ENCODE data around the gene GSDME. TPM values are rescaled to one million over a fixed set of nuclear protein-coding genes. Genes with fewer than 3 reads are reported as not detected.
"Not testable (repeated sequence)": the region's sequence is repeated elsewhere in the genome, so short reads cannot be mapped to it uniquely, and the experiment has no call there.

Gene GSDME
- total RNA-seq, 1 donor from 2014 or later = 22.3 TPM

DNA sequence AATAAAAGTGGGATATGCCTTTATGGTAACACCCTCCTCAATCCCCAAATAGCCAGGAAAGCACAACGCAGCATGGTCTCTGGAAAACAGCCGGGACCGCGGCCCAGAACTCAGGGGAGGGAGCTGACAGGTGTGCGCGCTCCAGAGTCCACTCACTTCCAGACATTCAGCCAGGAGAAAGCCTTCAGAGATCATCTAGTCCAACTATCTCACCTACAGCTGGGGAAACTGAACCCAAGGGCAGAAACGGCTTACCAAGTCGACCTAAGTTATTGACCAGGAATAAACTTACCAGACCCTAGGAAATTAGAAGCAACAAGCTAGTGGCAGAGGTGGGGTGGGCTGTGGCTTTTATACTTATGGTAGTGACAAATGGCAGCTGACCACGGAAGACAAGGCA is 16.4 kb downstream of the GSDME start:
- TF ChIP-seq, protein P1, sequence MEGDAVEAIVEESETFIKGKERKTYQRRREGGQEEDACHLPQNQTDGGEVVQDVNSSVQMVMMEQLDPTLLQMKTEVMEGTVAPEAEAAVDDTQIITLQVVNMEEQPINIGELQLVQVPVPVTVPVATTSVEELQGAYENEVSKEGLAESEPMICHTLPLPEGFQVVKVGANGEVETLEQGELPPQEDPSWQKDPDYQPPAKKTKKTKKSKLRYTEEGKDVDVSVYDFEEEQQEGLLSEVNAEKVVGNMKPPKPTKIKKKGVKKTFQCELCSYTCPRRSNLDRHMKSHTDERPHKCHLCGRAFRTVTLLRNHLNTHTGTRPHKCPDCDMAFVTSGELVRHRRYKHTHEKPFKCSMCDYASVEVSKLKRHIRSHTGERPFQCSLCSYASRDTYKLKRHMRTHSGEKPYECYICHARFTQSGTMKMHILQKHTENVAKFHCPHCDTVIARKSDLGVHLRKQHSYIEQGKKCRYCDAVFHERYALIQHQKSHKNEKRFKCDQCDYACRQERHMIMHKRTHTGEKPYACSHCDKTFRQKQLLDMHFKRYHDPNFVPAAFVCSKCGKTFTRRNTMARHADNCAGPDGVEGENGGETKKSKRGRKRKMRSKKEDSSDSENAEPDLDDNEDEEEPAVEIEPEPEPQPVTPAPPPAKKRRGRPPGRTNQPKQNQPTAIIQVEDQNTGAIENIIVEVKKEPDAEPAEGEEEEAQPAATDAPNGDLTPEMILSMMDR (IDR thresholded peaks at IDR 0.05; ENCODE audit: unreplicated experiment) = no peak
- H3K9me3 Mint-ChIP-seq (ENCODE audit: low read depth) = peaks cover 26% of the 10 kb centered on the region
- no peak overlapping the region for H3K27ac Mint-ChIP-seq
- H3K4me3 Mint-ChIP-seq (ENCODE audit: low read depth) = no peak overlapping the region
- H3K27me3 Mint-ChIP-seq = no peaks in the 10 kb centered on the region
- no peak for DNase-seq (ENCODE audit: low spot score, unreplicated experiment)
- H3K4me1 Mint-ChIP-seq (ENCODE audit: low read depth) = peaks cover 11% of the 10 kb centered on the region
- peaks cover 31% of the 10 kb centered on the region for H3K36me3 Mint-ChIP-seq (ENCODE audit: insufficient read depth)

DNA sequence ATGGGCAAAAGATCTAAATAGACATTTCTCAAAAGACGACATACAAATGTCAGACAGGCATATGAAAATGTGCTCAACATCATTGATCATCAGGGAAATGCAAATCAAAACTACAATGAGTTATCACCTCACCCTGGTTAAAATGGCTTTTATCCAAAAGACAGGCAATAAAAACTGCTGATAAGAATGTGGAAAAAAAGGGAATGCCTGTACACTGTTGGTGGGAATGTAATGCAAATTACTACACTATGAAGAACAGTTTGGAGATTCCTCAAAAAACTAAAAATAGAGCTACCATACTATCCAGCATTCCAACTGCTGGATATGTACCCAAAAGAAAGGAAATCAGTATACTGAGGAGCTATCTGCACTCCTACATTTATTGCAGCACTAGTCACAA is 18.0 kb downstream of the GSDME start:
- Mint-ChIP-seq H3K9me3 (ENCODE audit: low read depth) (peaks cover 28% of the 10 kb centered on the region), H3K27me3 (no peaks in the 10 kb centered on the region), H3K27ac (no peak overlapping the region), H3K36me3 (ENCODE audit: insufficient read depth) (peaks cover 31% of the 10 kb centered on the region), H3K4me3 (ENCODE audit: low read depth) (no peak overlapping the region), H3K4me1 (ENCODE audit: low read depth) (peaks cover 3% of the 10 kb centered on the region)
- TF ChIP-seq, protein P1 (IDR thresholded peaks at IDR 0.05; ENCODE audit: unreplicated experiment) = no peak
- no peak for DNase-seq (ENCODE audit: low spot score, unreplicated experiment)

DNA sequence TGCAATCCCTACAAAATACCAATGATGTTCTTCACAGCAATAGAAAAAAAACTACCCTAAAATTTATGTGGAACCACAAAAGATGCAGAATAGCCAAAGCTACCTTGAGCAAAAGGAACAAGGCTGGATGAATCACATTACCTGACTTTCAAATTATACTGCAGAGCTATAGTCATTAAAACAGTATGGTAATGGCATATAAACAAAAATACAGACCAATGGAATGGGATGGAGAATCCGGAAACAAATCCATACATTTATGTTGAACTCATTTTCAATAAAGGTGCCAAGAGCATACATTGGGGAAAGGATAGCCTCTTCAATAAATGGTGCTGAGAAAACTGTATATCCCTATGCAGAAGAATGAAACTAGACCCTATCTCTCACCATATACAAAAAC is 18.7 kb downstream of the GSDME start:
- H3K4me3 Mint-ChIP-seq (ENCODE audit: low read depth) = no peak overlapping the region
- H3K9me3 Mint-ChIP-seq (ENCODE audit: low read depth) = peaks cover 28% of the 10 kb centered on the region
- TF ChIP-seq, protein P1 (IDR thresholded peaks at IDR 0.05; ENCODE audit: unreplicated experiment) = no peak
- peaks cover 2% of the 10 kb centered on the region for H3K4me1 Mint-ChIP-seq (ENCODE audit: low read depth)
- H3K27me3 Mint-ChIP-seq = no peaks in the 10 kb centered on the region
- no peak overlapping the region for H3K27ac Mint-ChIP-seq
- peaks cover 29% of the 10 kb centered on the region for H3K36me3 Mint-ChIP-seq (ENCODE audit: insufficient read depth)
- no peak for DNase-seq (ENCODE audit: low spot score, unreplicated experiment)

DNA sequence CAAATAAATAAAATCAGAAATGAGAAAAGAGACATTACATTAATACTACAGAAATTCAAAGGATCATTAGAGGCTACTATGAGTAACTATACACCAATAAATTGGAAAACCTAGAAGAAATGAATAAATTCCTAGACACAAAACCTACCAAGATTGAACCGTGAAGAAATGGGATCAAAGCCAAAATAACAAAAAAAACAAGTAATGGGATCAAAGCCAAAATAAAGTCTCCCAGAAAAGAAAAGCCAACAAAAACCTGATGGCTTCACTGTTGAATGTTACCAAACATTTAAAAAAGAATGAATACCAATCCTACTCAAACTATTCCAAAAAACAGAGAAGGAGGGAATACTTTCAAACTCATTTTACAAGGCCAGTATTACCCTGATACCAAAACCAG is 20.0 kb downstream of the GSDME start:
- Mint-ChIP-seq H3K9me3 (ENCODE audit: low read depth) (peaks cover 28% of the 10 kb centered on the region), H3K4me1 (ENCODE audit: low read depth) (peaks cover 2% of the 10 kb centered on the region), H3K4me3 (ENCODE audit: low read depth) (no peak overlapping the region), H3K27ac (no peak overlapping the region), H3K27me3 (no peaks in the 10 kb centered on the region), H3K36me3 (ENCODE audit: insufficient read depth) (peaks cover 28% of the 10 kb centered on the region)
- no peak for DNase-seq (ENCODE audit: low spot score, unreplicated experiment)
- TF ChIP-seq, protein P1 (IDR thresholded peaks at IDR 0.05; ENCODE audit: unreplicated experiment) = no peak

DNA sequence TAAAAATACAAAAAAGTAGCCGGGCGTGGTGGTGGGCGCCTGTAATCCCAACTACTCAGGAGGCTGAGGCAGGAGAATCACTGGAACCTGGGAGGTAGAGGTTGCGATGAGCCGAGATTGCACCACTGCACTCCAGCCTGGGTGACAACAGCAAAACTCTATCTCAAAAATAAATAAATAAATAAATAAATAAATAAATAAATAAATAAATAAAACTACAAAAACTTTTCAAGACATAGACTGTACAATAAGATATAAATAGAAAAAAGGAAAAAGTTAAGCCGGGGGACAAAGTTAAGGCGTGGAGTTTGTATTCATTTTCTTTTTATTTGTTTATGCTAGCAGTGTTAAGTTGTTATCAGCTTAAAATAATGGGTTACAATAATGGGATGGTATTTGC is 21.7 kb downstream of the GSDME start:
- H3K27me3 Mint-ChIP-seq; DNase-seq (ENCODE audit: low spot score, unreplicated experiment); H3K27ac Mint-ChIP-seq; H3K4me1 Mint-ChIP-seq (ENCODE audit: low read depth); H3K4me3 Mint-ChIP-seq (ENCODE audit: low read depth): not testable (repeated sequence)
- H3K9me3 Mint-ChIP-seq (ENCODE audit: low read depth) = peaks cover 28% of the 10 kb centered on the region
- peaks cover 27% of the 10 kb centered on the region for H3K36me3 Mint-ChIP-seq (ENCODE audit: insufficient read depth)

DNA sequence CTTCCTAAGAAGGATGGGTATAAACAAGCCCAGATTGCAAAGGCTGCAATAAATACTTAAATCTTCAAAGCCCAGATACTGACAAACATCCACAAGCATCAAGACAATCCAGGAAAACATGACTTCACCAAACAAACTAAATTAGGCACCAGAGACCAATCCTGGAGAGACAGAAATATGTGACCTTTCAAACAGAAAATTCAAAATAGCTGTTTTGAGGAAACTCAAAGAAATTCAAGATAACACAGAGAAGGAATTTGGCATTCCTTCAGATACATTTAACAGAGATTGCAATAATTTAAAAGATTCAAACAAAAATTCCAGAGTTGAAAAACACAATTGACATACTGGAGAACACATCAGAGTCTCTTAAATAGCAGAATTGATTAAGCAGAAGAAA is 23.0 kb downstream of the GSDME start:
- TF ChIP-seq, protein P1 (IDR thresholded peaks at IDR 0.05; ENCODE audit: unreplicated experiment) = no peak
- no peak for DNase-seq (ENCODE audit: low spot score, unreplicated experiment)
- Mint-ChIP-seq H3K36me3 (ENCODE audit: insufficient read depth) (peaks cover 24% of the 10 kb centered on the region), H3K4me1 (ENCODE audit: low read depth) (no peaks in the 10 kb centered on the region), H3K27me3 (no peaks in the 10 kb centered on the region), H3K9me3 (ENCODE audit: low read depth) (peaks cover 28% of the 10 kb centered on the region), H3K4me3 (ENCODE audit: low read depth) (no peak overlapping the region), H3K27ac (no peak overlapping the region)

All from progenitor cell of endocrine pancreas (in vitro differentiated cells).